CD4-positive, alpha-beta T cell treated with Interferon gamma for 1 hour (primary cell): ENCODE measurements around the gene CYP46A1.

Experiments
- DNase-seq: peaks from one replicate; pipeline ENCODE4 v3.0.0-alpha.2; 2020

Gene CYP46A1

DNA sequence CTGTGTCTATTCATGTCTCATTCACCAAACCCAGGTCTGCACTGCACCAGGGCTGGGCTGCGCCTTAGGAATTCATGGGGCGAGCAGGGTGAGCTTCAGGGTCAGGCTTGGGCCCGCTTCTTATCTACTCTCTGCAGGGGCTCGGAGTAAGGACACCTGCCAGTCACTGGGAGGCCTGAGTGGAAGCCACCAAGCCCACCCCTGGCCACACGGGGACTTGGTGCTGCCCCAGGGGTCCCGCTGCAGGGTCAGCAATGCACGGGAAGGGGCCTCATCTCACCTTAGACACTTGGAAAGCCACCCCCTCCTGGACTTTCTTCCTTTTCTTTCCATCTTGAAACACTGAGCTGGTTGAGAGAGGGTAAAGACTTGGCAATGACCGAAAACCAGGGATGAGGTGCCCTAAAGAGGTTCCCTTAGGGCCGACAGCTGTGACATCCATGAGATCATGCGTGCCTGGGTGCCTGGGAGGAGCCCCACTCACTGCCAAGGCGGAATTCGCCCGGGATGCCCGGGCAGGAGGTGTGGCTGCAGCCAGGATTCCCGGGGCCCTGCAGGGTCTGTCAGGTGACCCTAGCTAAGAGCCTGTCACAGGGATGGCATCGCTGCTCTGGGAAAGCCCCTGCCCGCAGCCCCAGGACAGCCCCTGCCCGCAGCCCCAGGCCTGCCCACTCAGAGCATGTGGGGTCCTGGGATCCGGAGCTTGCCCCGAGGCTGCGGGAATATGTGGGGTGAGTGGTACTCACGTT, 63.7 kb downstream of the CYP46A1 start:
- no peak for DNase-seq

DNA sequence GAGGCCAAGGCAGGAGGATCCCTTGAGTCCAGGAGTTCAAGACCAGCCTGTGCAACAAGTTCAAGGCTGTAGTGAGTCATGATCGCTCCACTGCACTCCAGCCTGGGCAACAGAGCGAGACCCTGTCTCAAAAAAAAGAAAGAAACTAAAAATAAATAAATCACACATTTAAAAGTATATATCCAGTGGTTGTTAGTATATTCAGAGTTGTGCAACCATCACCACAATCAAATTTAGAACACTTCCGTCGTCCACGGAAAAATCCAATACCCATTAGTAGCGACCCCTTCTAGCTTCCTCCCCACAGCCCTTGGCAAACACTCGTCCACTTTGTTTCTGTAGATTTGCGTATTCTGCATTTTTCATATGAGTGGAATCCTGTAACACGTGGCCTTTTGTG, 64.4 kb downstream of the CYP46A1 start:
- DNase-seq, result no peak

DNA sequence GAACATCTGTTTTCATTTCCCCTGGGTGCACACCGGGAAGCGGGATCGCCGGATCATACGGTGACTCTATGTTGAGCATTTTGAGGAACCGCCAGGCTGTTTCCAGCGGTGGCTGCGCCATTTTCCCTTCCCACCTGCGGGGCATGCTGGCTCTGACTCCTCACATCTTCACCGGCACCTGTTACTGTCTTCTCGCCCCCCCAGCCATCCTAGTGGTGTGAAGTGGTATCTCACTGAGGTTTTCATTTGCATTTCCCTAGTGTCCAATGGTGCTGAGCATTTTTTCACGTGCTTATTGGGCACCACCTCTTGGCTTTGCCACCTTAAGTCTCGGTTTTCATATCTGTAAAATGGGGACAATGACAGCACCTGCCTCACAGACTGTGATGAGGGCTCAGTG, 65.0 kb downstream of the CYP46A1 start:
- DNase-seq, result no peak

DNA sequence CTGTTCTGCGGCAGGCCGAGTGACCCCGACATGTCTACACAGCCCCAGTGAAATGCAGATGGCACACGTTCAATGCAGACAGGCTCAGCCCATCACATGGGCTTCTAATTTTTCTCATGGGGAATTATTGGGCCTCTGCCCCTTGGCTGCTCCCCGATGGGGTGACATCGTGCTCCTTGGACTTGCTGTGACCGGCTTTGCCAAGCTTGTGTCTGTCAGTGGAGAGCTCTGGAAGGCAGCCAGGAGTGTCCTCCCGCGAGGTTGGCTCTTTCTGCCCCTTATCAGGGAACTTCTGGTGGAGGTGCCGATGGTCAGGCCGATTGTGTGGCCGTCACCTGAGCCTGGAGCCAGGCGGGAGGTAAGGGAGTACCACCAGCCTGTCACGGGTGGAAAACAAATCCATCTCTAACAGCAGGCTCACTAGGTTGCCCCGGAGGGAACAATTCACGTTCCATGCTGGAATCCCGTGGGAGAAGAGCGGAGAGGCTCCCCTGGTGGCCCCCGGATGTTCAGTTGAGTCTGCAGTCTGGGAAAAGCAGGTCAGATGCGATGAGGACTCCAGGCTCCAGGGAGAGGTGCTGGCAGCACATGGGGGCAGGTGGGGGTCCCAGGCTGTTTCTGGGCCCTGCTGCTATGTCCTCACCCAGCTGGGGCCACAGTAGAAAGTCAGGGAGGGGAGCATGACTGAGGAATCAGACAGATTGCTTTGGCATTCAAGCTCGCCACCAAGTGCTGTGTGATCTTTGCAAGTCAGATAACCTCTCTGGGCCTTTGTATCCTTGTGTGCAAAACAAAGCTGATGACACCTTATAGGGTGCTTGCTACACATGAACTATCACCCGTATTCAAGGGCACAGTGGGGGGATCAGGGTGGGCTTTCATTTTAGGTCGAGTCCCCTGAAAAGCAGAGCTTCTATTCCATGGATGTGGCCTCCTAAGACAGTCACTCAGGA, 65.9 kb downstream of the CYP46A1 start:
- no peak for DNase-seq

DNA sequence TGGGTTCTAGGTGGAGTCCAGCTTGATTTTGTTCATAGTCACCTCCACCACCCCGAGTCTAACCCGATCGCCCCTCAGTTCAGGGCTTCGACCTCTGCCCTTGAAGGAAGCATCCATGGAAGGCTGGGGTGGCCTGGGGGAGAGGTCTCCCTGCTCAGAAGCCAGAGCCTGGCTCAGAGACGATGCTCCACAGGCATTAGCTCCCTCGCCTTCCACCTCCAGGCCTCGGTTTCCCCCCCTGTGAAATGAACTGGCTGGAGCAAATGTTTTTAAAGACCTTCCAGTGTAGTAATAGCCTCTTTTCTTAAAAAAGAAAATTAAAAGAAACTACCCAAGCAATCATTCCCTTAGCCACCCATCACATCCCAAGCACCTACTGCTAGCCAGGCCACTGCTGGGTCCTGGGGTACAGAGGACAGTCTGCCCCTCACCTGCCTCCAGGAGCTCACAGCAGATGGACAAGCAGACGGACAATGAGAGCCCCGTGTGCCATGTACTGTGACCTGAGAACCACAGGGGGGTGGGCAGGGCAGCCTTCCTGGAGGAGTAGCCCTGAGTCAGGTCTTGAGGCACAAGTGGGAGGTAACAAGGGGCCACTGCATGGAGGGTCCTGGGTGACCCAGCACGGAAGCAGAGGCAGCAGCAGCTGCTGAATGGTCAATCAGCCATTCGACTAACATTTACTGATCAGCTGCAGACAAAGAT, 66.8 kb downstream of the CYP46A1 start:
- DNase-seq, result no peak

DNA sequence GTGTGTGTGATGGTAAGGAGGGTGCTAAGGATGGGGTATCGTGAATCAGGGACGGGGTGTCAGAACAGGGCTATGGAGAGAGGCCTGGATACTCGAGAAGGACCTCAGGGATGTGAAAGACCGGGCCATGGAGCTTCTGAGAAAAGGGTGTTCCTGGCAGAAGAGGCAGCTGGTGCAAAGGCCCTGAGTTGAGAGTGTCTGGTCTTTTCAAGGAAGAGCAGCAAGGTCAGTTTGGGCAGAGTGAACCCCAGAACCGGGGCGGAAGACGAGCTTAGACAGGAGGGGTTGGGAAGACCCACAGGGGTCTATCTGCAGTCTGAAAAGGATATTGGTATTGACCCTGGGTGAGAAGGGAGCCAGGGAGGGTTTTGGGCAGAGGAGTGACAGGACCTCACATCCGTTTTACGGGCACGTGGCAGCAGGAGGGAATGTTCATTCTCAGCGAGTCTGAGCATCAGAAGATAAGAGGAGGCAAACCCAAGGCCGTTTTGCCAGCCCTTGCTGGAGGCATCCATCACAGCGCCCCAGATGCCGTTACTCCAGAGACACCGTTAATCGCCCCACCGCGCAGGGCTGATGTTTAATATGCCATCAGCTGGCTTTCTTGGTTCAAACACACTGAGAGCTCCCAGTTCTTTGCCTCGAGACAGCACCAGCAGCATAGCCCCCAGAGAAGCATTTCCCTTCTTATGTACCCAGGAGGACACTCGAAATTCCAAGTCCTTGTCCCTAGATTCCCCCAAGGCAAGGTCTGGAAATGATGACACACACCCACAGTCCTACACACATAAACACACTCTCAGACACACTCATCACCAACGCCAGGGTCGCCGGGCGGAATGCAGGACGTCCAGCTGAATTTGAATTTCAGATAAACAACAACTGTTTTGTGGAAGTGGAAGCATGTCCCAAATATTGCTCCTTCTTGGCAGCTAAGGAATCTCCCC, 67.7 kb downstream of the CYP46A1 start:
- DNase-seq, result no peak

DNA sequence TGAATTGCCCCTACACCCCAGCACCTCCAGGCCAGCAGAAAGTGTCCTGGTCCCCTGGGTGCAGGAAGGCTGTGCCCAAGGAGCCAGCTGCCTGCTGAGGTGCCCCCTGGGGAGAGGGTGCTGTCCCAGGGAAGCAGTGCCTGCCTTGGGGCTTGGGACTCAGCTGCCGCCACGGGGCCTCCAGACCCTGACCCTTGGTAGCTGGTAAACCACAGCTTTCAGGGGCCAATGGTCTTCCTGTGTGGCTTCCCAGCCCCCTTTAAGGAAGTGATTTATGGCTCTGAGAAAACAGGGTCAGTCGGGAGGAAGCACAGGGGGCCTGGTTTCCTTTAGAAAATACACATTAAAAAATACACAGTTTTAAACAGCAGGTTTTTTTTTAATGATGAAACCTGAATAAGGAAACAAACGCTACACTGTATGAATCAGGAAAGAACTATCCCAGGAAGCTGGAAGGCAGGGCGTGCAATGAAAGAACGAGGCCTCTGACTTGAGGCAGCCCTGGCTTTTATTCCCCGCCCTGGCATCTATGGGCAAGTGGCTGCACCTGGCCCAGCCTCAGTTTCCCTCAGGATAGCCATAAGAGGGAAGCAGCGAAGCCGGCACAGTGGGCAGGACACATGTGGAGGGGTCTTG, 68.5 kb downstream of the CYP46A1 start:
- DNase-seq, result no peak

DNA sequence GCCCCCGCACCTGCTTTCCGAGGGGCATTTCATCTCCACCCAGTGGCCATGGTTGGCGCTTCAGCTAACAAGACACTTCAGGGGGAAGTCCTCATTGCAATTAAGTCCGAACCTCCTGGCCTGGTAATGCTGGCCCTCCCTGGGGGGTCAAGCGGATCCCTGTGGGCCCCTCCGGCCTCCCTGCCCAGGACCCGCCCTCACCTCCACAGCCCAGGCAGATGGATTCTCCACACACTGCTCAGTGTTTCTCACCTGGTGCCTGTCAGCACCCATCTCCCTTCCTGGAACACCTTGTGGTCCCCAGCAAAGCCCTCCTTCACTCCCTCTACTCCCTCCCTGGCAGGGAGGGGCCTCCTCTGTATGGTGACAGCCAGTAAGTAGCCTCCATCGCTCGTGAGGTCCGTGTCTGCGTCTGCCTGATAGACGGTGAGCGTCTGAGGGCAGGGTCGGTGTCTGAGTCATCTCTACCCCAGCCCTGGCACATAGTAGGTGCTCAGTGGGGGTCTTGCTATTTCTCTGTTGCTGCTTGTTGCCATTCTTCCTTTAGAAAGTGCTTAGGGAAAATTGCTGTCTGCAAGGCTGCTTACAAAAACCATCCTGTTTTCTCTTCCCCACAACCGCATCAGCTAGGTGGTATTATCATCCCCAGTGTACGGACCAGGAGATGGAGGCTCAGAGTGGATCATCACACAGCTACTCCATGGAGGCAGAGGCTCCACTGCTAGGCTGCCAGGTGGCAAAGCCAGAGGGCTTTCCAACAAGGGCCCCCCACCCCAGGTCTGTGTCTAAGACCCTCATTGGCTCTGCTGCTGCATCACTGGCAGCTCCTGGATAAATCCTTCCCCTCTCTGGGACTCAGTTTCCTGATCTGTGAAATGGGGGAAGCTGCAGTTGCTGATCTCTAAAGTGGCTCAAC, 69.4 kb downstream of the CYP46A1 start:
- DNase-seq, result no peak

DNA sequence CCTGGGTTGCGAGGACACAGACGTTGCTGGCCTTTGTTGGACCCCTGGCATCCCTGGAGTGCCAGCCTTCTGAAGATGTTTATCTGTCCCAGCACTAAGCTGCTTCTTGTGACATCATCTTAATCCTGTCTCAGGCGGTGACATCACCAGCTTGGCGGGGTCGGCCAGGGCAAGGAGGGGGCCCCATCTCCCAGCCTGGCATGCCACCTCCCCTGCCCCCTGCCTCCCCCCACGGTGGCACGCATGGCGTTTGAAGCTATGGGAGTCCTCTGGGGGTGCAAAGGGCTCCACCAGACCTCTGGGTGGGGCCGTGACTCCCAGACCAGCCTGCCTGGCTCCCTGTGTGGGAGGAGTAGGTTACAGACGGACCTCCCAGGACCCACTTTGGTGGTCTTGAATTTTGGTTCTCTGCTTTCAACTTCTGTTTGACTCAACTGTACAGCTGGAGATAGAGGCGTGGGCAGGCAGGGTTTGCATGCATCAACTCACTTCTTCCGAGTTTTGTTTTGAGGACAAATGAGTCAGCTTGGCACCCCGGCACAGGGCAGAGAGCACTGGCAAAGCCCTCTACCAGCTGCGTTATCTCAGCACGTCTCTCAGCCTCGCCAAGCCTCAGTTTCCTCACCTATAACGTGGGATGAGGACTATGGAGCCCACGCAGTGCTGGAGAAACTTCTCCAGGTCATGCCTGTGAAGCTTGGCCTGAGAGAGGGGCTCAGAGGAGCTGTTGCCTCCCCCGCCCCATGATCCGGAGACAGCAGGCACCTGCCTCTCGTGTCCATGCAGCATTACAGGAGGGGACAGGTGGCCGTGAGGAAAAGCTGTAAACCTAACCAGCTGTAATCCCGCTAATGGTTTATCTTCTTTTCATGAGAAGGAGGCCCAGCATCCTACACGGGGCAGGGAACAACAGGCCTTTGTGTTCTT, 70.3 kb downstream of the CYP46A1 start:
- DNase-seq, result no peak

DNA sequence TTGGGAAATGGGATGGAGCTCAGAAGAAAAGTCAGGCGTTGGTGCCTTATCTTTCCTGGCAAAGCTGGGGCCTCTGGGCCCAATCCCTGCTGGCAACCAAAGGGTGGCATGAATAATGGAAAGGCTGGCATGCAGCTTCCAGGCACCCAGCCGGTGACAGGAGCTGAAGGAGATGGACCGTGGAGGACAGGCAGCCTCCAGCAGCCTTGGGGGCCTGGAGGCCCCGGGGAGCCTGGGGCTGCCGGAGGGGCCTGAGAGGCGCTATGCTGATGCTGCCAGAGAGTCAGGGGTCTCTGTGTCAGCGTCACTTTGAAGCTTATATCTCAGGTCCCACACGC, 70.9 kb downstream of the CYP46A1 start:
- DNase-seq, result no peak

DNA sequence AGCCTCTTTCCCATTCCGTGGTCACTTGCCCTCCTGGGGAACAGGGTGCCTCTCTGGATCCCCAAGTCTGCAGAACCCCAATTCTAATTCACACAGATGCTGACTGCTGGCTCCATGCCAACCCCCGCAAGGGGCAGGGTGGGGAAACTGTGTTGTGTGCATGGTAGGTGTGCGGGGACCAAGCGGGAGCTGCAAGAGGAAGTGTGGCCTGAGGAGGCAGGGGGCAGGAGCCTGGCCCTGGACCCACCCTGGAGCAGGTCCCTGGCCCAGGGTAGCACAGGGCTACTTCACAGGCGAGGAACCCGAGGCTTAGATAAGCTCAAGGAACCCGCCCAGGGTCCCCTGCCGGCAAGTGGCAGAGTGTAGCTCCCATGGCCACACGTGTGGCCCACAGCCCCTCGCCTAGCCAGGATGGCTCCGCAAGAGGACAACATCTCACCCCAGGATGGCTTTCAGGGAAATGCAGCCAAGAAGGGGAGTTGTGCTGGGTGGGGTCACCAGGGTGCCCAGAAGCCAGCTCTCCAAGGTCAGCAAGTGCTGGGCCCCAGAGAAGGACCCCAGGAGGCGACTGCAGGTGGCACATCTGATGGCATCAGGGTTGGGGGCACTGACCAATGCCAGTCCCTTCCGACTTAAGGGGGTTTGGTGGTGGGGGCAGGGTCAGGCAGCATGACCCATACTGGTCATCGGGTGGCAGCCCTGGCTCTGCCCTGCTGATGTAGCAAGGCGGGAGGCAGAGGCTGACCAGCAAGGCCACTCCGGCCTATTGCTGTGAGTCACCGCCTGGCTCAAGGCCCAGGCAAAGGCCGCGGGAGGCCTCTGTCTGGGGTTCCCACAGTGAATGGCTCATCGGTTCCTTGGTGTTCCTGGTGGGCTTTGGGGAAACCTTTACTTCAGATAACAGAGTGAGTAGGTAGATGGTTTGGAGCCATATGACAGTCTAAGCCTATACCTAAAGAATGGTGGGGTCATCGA, 71.8 kb downstream of the CYP46A1 start:
- no peak for DNase-seq

DNA sequence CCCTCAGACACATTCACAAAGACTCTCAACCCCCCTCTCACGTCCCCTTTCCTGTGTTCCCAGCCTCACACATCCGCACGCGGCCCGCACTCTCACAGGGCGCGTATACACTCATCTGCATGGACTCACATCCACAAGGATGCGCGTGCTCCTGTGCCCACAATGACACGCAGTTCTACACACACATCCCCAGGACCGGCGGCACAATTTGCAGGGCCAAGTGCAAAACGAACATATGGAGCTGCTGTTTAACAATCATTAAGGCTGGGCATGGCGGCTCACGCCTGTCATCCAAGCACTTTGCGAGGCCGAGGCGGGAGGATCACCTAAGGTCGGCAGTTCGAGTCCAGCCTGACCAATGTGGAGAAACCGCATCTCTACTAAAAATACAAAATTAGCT, 72.7 kb downstream of the CYP46A1 start:
- DNase-seq, result no peak

DNA sequence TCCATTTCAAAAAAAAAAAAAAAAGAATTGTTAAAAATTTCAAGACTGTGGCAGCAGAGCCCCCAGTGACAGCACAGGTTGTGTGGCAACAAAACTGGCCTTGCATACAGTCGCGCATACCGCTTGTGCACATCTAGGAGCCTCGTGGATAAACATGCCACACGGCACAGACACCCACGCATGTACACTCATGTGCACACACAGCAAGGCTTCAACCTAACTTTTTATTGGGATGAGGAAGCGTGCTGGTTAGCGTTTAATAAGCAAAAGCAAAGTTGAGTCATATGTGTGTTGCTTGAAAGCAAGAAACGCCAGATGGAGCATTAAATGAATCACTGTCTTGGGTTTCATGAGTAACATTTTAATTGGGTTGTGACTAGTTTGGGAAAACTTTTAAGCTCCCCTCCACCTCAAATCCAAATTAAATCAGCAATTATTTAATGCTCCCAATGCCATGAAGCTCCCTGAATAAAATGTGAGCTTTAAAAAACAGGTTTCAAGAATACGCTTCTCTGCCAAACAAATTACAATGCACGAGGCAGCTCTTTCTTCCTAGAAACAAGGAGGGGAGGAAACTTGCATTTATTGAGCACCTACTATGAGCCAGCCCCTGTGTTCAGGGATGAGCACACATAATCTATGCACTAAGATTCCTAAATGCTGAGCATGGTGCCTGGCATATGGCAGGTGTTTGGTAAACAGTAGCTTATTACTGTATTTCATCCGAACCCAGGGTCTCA, 73.4 kb downstream of the CYP46A1 start:
- DNase-seq, result no peak

DNA sequence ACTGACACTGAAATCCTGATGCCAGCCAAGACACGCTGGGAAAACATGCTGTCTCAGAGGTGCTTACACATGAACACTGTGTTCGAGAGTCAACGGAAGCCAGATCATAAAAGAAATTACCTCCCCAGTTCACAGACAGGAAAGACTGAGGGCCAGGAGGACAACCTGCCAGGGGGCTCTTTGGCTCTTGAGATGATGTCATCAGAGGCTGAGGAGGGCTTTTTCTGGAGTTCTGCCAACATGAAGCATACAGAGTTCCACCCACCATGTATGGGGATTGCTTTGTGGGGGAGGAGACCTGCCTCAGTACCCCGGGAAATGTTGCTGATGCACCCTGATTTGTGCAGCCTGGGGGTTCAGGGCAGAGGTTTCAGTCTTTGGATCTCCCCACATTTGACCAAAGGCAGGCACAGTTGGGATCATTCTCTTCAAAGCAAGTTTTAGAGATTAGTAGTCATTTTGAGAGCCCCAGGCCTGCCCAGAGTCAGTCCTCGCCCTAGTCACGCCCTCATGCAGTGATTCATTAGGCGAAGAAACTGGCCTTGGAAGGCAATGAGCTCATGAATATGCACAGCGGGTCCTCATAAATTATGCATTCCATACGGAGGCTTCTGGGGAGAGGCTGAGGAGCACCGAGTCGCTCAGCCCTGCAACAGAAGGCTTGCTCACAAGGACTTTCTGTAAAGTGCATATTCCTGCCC, 74.2 kb downstream of the CYP46A1 start:
- no peak for DNase-seq

DNA sequence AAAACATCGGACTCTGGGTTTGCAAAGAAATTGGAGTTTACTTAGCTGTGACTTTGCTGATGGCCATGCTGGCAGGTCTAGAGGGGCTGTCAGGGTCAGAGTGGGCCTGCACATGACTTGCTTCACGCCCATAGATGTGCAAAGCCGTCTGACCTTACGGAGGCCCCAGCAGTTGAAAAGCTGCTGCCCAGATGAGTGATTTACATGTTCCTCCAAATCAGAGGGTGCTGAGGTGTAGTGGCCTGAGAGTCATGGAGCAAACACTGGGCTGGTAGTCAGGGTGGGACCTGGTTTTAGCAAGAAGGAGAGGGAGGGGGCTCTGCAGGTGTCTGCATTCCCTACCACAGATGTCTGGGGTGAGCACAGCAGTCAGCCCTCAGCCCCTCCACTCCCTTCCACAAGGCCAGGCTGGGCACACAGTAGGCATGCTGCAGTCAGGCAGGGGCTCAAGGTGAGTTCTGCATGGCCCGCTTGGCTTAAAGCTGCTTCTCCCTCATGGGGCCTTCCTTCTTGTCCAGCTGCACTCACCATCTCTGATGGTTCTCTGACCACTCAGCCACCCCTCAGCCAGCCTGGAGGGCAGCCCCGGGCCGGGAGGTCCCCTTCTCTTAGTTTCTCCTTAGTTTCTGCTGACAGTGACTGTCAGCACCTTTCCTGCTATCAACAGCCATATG, 74.9 kb downstream of the CYP46A1 start:
- no peak for DNase-seq

DNA sequence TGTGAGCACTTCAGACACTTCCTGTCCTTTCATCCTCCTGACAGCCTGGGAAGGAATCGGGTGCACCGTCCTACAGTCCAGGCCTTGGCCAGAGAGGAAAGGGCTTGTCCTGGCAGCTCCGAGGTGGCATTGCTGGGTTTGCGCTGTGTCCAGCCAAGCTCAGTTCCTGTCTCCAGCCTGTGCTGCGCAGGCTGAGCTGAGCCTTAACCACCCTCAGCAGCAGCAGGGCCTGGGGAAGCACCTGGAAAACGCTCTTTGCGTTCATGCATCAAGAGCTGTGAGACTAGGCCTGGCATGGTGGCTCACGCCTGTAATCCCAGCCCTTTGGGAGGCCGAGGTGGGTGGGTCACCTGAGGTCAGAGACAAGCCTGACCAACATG, 75.4 kb downstream of the CYP46A1 start:
- DNase-seq, result no peak
